DMS 273 treated with DMSO at 0.1 percent for 48 hours (cell line): ENCODE measurements around the gene CLEC9A.

Source experiments
- DNase-seq: peaks from one replicate; lab custom pipeline; 2025; lab: John Stamatoyannopoulos, UW

Gene CLEC9A

DNA sequence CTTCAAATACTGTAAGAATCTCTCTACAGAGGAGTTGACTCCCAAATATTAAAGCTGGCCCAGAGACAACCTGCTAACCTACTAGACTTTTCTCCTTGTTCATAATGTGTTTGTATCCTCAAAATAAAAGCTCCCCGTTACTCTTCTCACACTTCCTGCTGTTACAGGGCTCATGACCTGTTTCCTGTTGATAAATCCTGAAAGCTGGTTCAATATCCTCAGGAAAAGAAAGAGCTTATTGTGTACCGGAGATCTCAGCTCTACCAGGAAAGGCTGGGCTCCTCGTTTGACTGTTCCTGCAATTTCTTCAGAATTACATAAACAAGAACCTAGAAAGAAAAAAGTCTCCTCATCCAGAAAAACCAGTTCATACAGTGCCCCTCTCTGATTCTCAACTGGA is 37.5 kb downstream of the CLEC9A start:
- no peak for DNase-seq

DNA sequence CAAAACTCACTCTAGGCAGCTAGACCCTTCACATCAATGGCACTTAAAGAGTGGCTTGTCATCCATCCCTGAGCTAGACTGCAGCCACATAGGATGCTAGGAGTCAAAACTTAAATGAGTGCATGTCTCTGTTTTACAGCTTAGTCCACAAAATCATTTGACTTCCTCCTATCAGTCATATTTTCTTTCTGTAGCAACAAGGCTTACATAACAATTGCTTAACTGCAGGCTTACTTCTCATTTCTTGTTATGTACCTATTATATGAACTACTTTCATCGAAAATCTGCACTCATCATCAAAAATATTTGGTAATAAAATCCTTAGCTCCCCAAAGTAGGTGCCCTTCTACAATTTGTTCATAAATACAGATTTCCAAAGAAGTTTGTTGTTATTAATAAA is 38.2 kb downstream of the CLEC9A start:
- no peak for DNase-seq

DNA sequence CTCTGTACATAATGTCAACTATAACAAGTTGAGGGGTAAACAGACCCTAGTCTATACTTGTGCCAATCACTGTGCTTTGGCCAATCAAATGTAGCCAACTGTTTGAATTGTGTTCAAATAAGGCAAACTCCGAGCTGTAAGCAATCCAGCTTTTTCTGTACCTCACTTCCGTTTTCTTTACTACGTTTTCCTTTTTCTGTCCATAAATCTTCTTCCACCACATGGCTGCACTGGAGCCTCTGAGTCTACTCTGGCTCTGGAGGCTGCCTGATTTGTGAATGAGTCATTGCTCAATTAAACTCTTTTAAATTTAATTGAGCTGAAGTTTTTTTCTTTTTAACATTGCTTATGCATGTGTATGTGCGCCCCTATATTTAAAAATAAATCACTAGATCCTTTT is 38.6 kb downstream of the CLEC9A start:
- no peak for DNase-seq

DNA sequence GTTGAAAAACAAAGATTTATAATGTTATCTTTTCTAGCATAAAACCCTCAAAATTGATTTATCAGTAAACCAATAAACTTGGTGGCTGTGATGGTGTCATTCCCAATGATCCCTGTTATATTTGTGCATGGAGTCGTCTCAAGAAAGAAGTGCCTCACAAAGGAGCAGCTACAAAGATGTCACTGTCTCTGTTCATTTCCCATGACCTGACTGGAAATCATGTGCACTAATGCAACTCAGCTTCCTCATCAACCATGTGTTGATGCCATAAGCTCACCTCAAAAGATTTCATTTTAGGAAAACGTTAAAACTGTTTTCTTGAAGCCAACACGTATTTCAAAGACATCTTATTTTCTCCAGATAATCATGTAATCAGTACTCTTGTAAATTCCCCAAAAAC is 39.5 kb downstream of the CLEC9A start:
- no peak for DNase-seq

DNA sequence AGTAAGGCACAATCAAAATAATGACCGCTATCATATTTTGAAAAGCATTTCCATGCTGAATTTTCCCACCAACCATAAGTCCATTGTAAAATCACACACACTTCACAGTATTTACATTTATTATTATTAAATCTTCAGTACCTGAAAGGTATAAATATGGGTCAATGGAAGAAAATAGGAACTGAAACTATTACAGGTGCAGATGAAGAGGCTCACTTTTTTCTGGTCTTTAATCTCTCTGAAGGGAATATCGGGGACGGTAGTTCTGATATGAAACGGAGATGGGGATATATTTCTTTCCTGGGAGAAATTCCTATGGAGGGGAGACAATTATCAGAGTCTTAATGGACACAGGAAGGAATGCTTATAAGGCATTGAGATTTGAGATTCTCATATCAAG is 39.9 kb downstream of the CLEC9A start:
- DNase-seq, result no peak

DNA sequence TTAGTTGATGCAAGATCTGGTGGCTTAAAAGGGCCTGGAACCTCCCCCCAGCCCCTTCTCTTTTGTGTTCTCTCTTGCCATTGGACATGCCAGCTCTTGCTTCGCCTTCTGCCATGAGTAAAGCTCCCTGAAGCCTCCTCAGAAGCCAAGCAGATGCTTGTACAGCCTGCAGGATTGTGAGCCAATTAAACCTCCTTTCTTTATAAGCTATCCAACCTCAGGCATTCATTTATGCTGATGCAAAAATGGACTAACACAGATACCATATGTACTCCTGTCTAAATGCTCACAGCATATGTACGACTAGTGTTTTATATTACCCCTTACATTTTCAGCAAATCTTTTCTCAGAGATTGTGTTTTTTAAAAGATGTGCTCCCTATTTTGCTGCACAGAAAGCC is 41.6 kb downstream of the CLEC9A start:
- no peak for DNase-seq

DNA sequence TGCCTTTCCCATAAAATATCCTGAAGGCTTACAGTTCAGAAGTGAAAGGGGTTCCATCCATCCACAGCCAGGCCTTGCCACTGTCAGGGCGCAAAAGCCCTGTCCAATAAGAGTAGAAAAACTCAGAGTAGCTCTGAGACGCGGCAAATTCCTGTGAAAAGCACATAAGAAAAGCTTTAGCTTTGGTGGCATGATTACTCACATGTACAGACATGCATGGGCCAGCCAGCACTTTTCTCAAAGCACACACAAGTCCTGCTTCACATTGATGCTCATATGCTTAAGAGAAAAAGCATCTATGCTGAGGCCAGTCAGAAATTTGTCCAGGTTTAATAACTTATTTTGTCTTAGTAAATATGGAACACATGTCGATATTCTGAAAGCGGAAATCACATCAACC is 42.8 kb downstream of the CLEC9A start:
- DNase-seq, result no peak

DNA sequence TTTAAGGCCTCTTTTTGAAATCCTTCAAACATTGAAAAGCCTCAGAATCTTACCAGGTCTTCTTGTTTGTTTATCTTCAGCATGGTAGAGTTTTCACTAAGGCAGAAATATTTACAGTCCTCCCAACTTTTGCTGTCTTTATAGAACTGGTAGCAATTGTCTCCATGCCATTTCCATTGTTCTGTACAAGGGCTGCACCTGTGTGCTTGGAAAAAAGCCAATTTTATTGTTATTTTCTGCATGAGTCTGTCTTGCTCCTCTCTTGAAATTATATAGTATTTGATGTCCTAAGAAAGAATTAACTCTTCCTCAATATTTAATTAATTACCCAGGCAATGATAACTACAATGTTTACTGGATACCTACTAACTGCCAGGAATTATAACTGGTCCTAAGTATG is 45.0 kb downstream of the CLEC9A start:
- no peak for DNase-seq

DNA sequence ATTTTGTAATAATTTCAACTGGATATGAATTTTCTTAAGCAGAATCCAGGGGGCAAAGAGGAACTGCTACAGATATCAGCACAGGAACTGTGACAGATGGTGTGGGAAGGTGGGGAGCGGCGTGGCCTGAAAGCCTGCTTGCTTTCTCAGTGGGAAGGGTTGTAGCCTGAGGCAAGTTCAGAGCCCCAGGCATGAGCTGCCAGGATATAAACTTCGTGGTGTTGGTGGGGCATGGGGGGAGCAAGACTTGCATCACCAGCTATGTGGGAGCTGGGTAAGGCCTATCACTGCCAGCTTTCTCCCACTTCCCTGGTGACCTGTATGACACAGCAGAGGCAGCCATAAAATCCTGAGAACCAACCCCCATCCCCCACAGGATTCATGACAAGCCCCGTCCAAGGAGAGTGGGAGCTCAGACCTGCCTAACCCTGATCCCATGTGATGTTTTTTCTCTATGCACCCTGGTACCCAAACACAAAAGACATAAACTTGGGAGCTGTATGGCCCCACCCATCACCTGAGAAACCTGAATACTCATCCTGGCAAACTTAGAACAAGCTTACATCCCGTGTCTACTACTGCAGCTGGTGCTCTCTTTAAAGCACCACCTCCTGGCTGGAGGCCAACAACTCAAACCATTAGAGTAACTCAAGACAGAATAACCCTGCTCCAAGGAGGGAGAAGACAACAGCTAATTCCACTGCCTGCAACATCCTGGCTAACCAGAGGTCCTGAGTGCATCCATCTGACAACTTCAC is 51.8 kb downstream of the CLEC9A start:
- DNase-seq, result no peak

DNA sequence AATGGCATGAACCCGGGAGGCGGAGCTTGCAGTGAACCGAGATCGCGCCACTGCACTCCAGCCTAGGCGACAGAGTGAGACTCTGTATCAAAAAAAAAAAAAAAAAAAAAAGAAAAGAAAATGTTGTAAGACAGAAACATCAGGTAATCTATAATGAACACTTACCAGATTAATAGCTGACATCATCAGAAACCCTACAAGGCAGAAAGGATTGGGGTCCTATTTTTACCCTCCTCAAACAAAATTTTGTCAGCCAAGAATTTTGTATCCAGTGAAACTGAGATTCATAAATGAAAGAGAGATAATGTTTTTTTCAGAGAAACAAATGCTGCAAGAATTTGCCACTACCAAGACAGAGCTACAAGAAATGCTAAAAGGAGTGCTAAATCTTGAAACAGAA is 54.3 kb downstream of the CLEC9A start:
- no peak for DNase-seq

DNA sequence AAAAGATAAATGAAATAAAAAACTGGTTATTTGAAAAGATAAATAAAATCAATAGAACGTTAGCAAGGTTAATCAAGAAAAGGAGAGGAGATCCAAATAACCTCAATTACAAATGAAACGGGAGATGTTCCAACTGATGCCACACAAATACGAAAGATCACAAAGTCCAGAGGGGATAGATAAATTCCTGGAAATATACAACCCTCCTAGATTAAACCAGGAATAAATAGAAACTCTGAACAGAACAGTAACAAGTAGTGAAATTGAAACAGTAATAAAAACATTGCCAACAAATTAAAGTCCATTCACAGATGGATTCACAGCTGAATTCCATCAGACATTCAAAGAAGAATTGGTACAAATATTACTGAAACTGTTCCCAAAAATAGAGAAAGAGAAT is 55.9 kb downstream of the CLEC9A start:
- no peak for DNase-seq

DNA sequence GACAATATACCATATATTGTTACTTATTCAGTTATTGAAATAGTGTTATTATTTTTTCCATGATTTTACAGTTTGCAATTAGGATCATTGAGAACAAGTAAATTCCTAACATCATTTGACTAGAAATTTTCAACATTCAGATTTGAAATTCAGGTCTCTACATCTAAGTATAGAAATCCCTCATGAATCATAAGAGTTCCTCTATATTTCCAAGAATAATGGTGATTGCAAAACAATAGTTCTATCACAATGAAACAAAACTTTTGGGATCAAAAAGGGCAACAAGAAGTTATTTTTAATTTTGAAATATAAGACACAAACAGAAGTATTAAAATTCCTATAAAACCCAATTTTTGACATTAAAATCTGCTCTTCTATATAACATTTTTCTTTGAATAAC is 57.5 kb downstream of the CLEC9A start:
- DNase-seq, result no peak

DNA sequence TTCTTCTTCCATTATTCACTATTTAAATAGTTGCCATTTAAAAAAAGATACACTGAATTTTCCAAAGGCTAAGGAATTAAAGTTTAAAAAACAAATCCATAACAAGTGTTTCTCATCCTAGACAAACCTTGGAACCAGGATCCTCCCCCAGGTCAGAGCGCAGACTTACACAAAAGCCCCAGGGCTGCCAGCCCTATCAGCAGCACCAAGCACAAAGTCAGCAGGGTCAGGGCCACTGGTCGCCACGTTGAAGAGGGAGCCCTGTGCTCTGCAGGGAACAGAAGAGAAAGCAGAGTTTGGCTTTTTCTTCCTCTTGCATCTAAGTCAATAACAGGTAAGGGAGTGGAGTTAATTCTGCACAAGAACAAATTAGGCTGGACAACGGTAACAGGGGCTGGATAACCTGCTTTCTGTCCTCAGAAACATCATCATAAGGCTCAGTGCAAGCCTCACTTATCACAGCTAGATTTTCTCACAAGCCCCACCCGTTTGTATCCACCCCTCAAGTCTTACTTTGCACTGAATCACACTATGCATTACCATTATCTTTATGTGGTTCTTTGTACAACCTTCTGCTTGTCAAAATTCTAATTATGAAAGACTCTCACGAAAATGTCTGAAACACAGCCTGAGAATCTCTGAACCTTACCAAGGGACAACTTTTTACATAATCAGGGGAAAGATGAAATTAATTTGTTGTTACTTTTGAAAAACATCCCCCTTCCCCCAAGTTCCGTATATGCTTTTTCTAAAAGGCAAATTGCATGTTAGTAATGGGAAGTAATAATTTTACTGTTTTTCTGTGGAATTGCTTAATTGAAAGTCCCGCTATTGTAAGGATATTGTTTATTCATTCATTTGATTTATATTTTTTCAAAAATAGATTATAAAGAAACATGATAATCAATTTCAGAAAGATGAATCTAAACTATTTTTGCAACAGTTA is 58.7 kb downstream of the CLEC9A start:
- DNase-seq, result no peak

DNA sequence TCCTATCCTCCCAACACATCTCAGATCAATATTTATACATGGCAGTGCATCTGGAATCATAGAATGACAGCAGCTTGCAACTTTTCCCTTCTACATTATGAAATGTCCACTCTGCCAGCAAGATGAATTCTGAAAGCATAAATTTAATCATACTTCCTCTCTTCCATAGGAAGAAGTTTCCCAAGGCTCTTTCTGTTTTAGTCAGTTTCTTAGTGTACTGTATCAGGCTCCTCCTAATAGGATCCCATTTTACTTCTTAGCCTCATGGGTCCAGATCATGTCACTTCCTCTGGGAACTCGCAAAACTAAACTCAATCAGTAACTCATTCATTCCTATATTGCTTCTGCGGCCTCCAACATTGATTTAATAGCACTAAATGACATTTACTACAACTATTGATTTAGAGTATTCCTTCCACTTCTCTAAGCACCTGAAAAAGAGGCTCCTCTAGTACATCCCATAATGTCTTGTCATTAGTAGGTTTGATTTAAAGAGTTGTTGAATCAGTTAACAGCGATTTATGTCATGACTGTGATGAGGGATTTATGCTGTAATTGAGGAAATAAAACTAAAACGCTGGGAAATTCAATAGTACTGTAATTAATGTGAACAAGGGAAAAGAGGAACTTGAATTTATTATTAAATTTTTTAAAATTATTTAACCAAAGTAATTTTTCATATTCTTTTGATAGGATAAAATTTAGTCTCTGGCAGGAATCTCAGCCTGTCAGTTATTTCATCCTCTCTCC is 64.3 kb downstream of the CLEC9A start:
- DNase-seq, result no peak

DNA sequence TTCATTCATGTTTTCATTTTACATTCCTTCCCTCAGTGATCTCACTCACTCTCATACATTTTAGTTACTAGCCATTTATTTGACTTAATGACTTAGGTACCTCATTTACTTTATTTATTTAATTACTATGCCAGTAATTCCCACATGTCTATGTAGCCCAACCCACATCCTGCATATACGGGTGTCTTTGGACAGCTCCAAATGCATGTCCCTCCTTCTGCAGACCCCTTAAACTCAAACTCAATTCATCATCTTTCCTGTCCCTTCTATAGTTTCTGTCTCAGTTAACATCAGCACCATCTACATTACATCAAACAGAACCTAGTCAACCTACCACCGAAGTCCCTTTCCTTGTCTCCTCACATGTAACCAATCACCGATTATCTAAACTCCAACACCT is 65.5 kb downstream of the CLEC9A start:
- no peak for DNase-seq

DNA sequence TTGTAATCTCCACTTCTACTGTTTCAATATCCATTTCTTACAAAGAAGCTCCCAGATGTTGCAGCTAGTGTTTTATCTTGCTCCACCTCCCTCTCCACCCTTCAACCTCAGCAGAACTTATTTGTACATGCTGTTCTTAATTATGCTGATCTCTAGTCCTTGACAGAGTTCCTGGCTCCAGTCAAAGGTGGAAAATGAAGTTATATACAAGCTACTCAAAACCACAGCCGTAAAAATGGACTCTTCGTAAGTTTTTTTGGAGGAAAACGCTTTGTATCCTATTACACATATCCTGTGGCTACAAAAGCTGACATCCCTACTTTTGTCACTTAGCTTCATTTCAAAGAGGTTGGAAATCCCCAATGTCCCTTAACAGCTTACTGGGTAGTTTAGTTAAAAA is 67.0 kb downstream of the CLEC9A start:
- no peak for DNase-seq

DNA sequence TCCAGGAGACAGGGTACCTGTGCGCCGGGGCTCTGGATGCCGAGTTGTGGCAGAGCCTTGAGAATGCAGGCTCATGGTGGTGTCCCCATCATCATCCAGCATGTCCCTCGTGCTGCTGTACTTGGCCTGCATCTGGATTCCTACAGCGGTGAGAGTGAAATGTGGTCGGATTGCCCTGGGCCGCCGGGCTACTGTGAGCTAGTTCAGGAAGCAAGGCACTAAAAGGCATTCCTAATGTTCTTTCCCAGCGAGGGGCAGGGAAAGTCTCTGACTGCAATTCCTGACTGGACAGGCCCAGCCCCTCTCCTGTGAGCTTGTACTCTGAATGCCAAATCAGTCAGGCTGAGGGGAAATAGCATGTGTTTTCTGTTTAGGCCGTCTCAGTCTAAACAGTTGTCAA is 68.3 kb downstream of the CLEC9A start, which contains the start of gene CLEC1A:
CLEC1A (minus strand) TSS at position 195 of the 400 bp plus-strand sequence; CDS start at position 132, 63 bp downstream.
- no peak for DNase-seq

DNA sequence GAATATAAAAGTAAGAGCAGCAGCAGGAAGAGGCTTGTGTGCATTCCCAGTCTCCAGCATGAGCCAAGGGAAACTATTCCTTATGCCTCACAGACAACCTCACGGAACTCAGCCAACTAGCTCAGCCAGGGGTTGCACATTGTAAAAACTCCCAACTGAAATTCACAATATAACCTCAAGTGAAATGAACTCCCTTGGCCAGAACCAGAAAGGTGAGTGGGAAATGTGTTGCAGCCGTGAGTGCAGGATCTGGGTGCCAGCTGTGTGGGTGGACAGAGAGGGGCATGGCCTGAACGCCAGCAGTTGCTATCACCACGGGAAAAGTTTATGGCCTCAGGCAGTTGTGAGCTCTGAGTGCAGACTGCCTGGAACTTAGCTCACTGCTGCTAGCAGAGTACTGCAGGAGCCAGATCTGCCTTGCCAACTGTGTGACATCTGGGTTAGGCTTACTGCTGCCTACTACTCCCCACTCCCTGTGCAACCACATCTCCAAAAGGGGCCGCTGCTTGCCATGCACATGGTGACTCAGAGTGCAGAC is 70.6 kb downstream of the CLEC9A start:
- DNase-seq, result no peak

DNA sequence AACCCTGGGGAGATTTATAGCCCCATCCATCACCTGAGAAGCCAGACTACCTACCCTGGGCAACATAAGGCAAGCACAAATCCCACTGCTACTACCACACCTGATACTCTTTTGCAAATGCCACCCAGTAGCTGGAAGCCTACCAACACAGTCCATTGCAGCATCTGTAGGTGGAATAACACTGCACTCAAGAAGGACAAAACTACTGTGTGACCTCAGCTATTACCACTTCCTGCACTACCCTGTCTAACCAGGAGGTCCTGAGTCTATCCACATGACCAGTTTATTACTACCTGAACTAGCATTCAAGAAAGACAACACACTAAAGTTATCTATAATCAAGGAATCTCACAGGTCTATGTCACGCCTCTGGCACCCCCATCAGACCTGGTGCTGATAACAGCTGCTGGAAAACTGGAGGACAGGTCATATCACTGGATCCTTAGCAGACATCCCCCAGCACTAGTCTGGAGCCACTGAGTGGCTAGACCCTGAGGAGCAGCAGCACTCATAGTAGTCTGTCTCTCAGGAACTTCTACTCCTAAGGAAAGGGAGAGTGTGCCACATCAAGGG is 71.3 kb downstream of the CLEC9A start:
- no peak for DNase-seq

DNA sequence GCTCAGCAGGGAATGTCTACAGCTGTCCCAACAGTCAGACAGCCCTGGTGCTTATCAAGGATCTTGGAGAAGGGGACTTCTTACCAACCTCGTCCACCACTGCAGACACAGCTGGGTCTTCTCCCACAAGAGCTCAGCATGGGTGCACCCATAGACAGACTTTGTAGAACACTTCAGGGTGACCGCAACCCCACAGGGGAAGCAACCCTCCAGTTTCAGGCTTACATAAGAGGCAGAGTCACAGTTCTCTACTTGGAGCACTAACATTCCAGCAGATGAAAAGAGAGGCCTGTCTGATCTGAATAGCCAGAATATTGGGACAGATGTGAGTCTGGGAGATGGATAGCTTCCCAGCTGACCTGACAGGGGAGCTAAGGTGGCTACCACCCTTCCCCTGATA is 71.8 kb downstream of the CLEC9A start:
- DNase-seq, result no peak

DNA sequence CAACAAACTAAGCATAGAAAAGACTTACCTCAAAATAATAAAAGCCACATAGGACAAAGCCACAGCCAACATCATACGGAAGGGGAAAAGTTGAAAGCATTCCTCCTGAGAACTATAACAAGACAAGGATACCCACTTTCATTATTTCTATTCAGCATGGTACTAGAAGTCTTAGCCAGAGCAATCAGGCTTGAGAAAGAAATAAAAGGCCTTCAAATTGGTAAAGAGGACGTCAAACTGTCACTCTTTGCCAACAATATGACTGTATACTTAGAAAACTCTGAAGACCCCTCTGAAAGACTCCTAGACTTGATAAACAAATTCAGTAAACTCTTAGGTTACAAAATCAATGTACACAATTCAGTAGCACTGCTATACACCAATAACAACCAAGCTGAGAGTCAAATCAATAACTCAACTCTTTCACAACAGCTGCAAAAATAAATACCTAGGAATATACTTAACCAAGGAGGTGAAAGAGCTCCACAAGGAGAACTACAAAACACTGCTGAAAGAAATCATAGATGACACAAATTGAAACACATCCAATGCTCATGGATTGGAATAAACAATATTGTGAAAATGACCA is 79.9 kb downstream of the CLEC9A start:
- no peak for DNase-seq

DNA sequence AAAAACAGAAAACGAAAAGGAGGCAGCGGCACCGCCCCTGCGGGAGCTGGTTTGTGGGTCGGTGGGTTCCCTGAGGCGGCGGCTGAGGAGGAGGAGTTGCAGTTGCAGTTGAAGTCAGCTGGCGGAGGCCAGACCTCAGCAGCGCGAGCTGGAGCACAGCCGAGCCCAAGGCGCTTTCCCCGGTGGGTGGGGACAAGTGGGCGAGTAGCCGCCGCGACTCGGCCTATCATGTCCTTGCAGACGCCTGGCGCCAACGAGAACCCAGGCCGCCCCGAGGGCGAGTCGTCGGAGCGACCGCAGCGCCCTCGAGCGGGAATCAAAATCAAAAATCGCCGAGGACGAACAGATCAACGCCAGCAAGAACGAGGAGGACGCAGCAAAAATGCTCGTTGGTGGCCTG is 81.0 kb downstream of the CLEC9A start:
- no peak for DNase-seq
